BLaER1 (cell line): ENCODE data around the gene MRGPRD.

ENCODE experiments used
- H3K27ac ChIP-seq: shearing (Covaris generic); formaldehyde crosslinking; 2 replicates; pipeline ENCODE4 v1.8.1; 2022
- H3K27me3 ChIP-seq: shearing (Covaris generic); formaldehyde crosslinking; 2 replicates; pipeline ENCODE4 v1.8.1; 2022
- H3K36me3 ChIP-seq: shearing (Covaris generic); formaldehyde crosslinking; 2 replicates; pipeline ENCODE4 v1.8.1; 2022
- H3K4me1 ChIP-seq: shearing (Covaris generic); formaldehyde crosslinking; 2 replicates; pipeline ENCODE4 v1.8.1; 2022
- H3K4me2 ChIP-seq: shearing (Covaris generic); formaldehyde crosslinking; 2 replicates; pipeline ENCODE4 v1.8.1; 2022
- H3K4me3 ChIP-seq: shearing (Covaris generic); formaldehyde crosslinking; 2 replicates; pipeline ENCODE4 v1.8.1; 2022
- H3K9ac ChIP-seq: shearing (Covaris generic); formaldehyde crosslinking; 2 replicates; pipeline ENCODE4 v1.8.1; 2022
- H3K9me3 ChIP-seq: shearing (Covaris generic); formaldehyde crosslinking; 2 replicates; pipeline ENCODE4 v1.8.1; 2022
- H4K20me1 ChIP-seq: shearing (Covaris generic); formaldehyde crosslinking; 2 replicates; pipeline ENCODE4 v1.8.1; 2022
- Cebpa-rat ChIP-seq: shearing (Covaris generic); IDR thresholded peaks from 2 replicates; pipeline ENCODE4 v1.8.1; 2022

MRGPRD gene

DNA sequence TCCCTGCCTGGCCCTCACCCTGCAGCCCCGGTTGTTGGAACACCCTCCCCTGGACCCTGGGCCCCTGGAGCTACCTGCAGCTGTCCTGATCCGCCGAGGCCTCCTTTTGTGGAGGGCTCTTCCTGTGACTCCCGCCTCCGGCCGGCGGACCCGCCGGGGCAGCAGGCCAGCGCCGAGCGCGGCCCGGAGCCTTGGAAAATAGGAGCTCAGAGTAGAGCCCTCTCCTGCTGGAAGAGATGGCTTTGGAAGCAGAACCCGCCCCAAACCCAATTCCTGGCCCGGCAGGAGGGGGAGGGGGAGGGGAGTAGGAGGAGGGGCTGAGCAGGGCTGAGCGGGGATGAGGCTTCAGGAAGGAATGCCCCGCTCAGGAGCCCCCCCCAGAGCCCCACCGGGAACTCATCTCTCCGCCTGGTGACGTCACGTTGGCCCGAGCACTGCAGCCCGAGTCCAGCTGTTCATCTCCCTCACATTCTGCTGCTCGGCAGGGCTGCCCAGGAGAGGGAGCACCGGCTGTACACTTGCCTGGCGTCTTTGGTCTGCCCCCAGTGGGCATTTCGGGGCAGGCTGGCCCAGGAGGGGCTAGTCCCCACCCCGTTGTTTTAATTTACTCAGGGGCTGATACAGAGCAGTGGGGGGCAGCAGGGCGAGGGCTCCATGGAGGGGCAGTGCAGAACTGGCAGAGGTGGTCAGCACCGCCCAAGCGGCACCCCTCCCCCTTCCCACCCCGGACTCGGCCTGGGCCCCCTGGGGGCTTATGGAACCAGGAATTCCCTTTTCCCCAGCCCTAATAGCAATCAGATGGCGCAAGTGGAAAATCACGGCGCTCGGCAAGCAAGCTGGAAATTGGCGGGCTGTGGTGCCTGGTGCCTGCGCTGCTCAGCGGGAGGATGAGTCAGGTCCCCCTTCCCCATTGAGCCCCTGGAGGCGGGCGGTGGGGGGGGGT is 32.5 kb upstream of the MRGPRD start, which contains the start of gene MRGPRF:
Gene MRGPRF (minus strand): TSS at position 238 of the 943 bp plus-strand sequence. CDS start 3,345 bp downstream, outside the sequence.
- peaks cover 12% of the 10 kb centered on the region for H3K4me1 ChIP-seq
- H3K4me3 ChIP-seq, result no peak within 1 kb of the TSS
- no peak within 1 kb of the TSS for H3K27ac ChIP-seq
- no peak within 1 kb of the TSS for H3K9ac ChIP-seq
- peaks cover 54% of the 10 kb centered on the region for H3K27me3 ChIP-seq
- TF ChIP-seq Cebpa-rat, result no peak
- no peaks in the 10 kb centered on the region for H3K36me3 ChIP-seq
- no peak within 1 kb of the TSS for H3K4me2 ChIP-seq
- H3K9me3 ChIP-seq, result no peaks in the 10 kb centered on the region
- H4K20me1 ChIP-seq, result peaks cover 6% of the 10 kb centered on the region; the same call in 1 of the 2 replicates

DNA sequence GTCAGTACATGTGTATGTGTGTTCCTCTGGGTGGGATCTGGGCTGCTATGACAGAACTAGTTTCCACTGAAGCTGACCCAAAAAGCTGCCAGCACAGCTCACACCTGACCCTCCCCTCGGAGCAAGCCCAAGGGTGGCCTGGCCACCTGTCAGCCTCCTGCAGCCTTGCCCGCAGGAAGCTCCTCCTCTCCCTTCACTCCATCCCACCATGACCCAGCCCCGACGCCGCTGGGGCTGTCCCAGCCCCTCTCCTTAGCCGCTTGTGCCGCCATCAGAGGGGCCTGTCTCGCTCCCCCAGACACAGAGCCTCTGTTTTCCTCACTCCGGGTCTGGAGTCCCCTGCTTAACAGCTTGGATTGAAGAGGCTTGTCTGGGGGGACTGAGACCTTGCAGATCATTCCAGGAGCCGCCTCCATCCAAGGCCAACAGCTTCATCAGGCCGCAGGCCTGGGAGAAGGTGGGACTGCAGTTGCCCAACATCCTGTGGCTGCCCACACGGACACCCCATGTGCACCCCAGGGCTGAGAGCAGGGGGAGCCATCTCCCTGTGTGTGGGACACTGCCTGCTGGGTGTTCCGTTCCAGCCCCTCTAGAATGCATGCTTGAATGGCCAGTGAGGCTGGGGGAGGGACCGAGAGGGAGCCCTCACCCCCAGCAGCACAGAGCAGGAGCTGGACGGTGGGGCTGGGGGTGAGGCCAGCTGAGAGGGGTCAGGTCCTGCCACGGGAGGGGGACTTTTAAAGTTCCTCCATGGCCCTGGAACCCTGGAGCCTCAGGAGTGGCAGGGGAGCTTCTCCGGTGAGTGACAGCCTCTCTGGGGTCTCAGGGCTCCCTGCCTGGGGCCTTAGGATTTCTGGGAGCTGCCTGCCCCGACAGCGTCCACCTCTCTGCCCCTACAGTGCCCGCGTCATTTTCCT is 31.6 kb upstream of the MRGPRD start:
- peaks cover 54% of the 10 kb centered on the region for H3K27me3 ChIP-seq

DNA sequence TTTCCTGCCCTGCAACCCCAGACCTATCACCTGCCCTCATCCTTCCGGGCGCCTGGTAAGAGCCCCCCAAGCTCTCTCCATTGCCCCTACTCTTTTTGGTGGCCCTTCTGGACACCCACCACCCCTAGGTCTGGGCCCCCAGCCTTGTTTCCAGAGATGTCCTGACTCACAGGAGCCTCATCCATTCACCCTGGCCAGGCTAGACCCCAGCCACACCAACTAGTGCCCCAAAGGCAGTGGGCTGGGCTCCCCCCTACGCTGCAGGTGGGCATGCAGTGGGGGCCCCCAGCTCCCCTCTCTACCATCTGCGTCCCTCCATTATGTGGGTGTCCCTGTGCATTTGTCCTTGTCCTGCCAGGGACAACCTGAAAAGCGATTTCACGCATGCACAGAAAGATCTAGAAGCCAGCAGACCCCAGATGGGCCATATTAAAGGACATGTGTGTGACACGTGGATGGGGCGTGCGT is 30.9 kb upstream of the MRGPRD start:
- H3K4me2 ChIP-seq, result no peak overlapping the region
- H3K4me3 ChIP-seq, result no peak overlapping the region
- no peaks in the 10 kb centered on the region for H3K36me3 ChIP-seq

More for the DNA sequence above, 31.6 kb upstream of the MRGPRD start:
- Histone ChIP-seq H3K36me3 (no peaks in the 10 kb centered on the region), H3K4me1 (peaks cover 12% of the 10 kb centered on the region), H3K9me3 (no peaks in the 10 kb centered on the region), H4K20me1 (peaks cover 6% of the 10 kb centered on the region; the same call in 1 of the 2 replicates), H3K4me2 (no peak overlapping the region), H3K27ac (no peak overlapping the region), H3K4me3 (no peak overlapping the region), H3K9ac (no peak overlapping the region)
- no peak for TF ChIP-seq Cebpa-rat

DNA sequence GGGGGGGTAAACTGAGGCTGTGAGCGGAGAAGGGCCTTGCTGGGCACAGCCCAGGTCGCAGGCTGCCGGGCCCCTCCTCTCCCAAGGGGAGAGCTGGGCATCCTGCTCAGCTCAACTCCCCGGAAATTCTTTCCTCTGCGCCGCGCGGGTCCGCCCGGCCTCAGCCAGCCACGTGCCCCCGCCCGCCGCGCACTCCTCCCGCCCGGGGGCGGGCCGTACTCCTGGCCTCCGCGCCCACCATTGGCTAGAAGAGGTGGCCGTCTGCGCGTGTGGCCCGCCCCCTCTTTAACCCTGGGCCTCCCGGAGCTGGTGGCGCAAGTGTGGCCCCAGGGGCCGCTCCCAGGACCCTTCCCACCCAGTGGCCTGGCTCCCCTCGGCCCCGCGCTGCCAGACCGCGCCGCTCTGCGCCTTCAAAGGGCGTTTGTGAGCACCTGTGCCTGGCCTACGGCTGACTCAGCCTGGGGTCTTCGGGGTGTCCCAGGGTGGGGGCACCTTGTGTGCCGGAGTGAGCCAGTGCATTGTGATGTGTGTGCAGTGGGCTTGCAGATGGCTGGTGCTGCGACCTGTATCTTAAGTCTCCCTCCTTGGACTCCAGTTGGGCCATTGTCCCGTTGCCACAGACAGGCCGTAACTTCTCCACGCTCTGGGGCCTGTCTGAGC is 30.3 kb upstream of the MRGPRD start:
- Histone ChIP-seq H3K9me3 (no peaks in the 10 kb centered on the region), H3K4me1 (peaks cover 12% of the 10 kb centered on the region), H3K4me3 (no peak overlapping the region), H3K27ac (no peak overlapping the region), H3K36me3 (no peaks in the 10 kb centered on the region), H3K4me2 (peak overlapping the region; percentile 58), H3K27me3 (peaks cover 54% of the 10 kb centered on the region), H3K9ac (no peak overlapping the region), H4K20me1 (peaks cover 6% of the 10 kb centered on the region; the same call in 1 of the 2 replicates)
- TF ChIP-seq Cebpa-rat, result no peak

More for the DNA sequence above, 30.9 kb upstream of the MRGPRD start:
- Histone ChIP-seq H3K4me1 (peaks cover 12% of the 10 kb centered on the region), H4K20me1 (peaks cover 6% of the 10 kb centered on the region; the same call in 1 of the 2 replicates), H3K27me3 (peaks cover 54% of the 10 kb centered on the region), H3K9me3 (no peaks in the 10 kb centered on the region), H3K9ac (no peak overlapping the region), H3K27ac (no peak overlapping the region)
- TF ChIP-seq Cebpa-rat, result no peak

DNA sequence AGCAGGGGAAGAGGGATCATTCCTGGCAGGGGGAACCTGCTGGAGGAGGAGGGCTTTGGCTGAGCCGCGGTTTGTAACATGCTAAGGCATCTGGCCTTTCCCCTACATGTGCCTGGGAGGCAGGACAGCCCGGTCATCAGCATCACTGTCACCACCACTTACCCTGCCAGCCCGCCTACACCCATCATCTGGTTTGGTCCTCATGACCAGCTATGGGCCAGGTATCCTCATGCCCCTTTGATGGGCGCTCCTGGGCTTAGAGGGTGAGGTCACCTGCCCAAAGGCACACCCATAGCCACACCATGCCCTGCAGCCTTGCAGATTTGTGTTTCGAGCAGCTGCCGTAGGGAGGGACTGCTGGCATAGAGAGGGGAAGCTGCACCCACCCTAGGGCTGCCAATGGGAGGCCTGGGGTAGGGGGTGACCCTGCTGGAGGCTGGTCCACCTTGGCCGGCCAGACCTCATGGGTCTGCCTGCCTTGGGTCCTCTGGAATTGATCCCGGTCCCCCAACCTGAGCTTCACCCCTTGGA is 29.6 kb upstream of the MRGPRD start:
- peaks cover 54% of the 10 kb centered on the region for H3K27me3 ChIP-seq
- peaks cover 6% of the 10 kb centered on the region; the same call in 1 of the 2 replicates for H4K20me1 ChIP-seq
- peak overlapping the region; percentile 58 for H3K4me2 ChIP-seq
- no peaks in the 10 kb centered on the region for H3K36me3 ChIP-seq
- peaks cover 12% of the 10 kb centered on the region for H3K4me1 ChIP-seq
- no peak overlapping the region for H3K9ac ChIP-seq
- no peaks in the 10 kb centered on the region for H3K9me3 ChIP-seq
- no peak overlapping the region for H3K27ac ChIP-seq
- TF ChIP-seq Cebpa-rat, result no peak
- H3K4me3 ChIP-seq, result no peak overlapping the region

DNA sequence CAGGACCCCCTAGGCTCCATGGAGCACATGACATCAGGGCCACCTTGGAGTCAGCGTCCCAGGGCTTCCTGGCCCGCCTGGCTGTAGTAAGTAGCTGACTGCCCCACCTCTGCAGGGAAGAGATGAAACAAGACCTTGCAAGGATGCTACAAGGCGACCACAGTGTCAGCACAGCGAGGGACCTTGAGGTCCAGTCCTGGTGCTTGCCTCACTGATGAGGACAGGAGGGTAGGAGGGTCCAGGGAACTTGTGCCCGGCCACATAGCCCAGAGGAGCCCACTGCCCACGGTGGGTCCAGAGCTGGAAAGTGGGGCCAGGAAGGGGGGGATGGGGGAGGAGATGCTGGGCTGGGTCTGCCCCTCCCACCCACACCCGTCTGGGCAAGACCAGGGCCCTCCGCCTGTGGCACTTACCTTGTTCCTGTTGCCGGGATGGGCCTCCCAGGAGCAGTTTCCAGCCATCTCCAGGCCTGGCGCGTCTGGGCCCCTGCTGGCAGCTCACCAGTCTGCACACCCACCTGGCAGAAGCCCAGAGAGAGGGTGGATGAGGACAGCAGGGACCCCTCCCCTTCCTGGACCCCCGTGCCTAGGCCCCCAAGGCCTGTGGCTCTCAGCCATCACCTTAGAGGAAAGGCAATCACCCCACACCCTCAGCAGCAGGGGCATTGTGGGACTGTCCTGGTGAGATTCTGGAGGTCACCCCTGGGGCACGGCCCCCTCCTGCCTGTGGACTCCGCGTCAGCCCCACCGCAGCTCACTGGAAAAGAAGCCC is 28.8 kb upstream of the MRGPRD start:
- H3K4me1 ChIP-seq, result peaks cover 18% of the 10 kb centered on the region
- no peak for TF ChIP-seq Cebpa-rat
- no peak overlapping the region for H3K27ac ChIP-seq
- peaks cover 6% of the 10 kb centered on the region; the same call in 1 of the 2 replicates for H4K20me1 ChIP-seq
- H3K9ac ChIP-seq, result no peak overlapping the region
- no peak overlapping the region for H3K4me3 ChIP-seq
- H3K4me2 ChIP-seq, result no peak overlapping the region
- peaks cover 53% of the 10 kb centered on the region for H3K27me3 ChIP-seq
- H3K36me3 ChIP-seq, result no peaks in the 10 kb centered on the region
- no peaks in the 10 kb centered on the region for H3K9me3 ChIP-seq

DNA sequence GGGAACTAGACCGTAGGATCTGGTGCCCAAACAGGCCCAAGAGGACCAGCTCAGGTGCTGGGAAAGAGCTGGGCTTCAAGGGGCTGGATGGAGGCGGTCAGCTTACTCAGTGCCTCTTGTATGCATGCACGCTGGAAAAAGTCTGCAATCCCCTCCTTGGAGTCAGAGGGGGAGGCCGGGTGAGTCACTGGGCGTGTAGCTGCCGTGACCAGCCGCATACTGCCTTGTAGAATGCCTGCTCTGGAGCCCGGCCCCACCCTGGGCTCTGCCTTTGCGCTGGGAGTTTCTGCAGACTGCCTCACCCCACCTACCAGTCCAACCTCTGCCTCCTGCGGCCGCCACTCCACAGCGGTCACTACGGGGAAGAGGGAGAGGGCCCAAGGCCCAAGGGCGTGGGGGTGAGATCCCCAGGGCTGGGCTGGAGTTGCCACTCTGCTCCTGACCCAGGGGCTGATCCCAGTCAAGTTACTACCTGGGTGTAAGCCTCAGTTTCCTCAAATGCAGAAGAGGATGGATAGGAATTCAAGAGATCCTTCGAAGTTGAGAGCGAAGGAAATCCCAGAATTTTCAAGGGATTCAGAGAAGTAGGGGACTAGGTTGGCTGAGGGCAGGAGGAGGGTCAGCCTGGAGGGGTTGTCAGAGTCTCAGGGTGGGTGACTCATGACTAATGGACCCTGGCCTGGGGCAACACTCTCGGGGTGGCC is 28.1 kb upstream of the MRGPRD start:
- no peak for TF ChIP-seq Cebpa-rat
- Histone ChIP-seq H3K4me1 (peaks cover 18% of the 10 kb centered on the region), H3K27ac (no peak overlapping the region), H3K4me3 (no peak overlapping the region), H3K9ac (no peak overlapping the region), H3K36me3 (no peaks in the 10 kb centered on the region), H3K4me2 (no peak overlapping the region), H3K9me3 (no peaks in the 10 kb centered on the region), H3K27me3 (peaks cover 46% of the 10 kb centered on the region), H4K20me1 (peaks cover 6% of the 10 kb centered on the region; the same call in 1 of the 2 replicates)

DNA sequence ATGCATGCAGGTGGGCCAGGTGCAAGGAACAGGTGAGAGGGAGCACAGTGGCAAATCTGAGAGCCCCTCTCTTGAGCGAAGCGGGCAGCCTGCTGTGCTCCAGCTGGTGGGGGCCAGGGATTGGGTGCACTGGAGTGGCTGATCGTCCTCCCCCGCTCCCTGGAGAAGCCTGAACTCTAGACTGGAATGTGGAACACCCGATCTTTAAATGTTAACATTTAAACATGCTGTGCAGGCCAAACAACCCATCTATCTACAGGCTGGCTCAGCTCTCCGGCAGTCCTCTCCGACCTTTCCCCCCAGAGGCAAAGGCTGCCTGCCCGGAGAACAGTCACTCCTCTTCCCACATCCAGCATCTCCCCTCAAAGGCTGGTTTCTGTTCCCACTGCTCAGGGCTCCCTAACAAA is 27.2 kb upstream of the MRGPRD start:
- Histone ChIP-seq H3K4me1 (peaks cover 18% of the 10 kb centered on the region), H3K36me3 (no peaks in the 10 kb centered on the region), H3K27ac (no peak overlapping the region), H3K4me2 (no peak overlapping the region), H3K27me3 (peaks cover 37% of the 10 kb centered on the region), H3K4me3 (no peak overlapping the region), H4K20me1 (peaks cover 6% of the 10 kb centered on the region; the same call in 1 of the 2 replicates), H3K9ac (no peak overlapping the region), H3K9me3 (no peaks in the 10 kb centered on the region)
- TF ChIP-seq Cebpa-rat, result no peak
